ENCODE results near the gene EEPD1. TPM values are rescaled to one million over a fixed set of nuclear protein-coding genes. Genes with fewer than 3 reads are reported as not detected.
"Not testable (repeated sequence)": the region's sequence is repeated elsewhere in the genome, so short reads cannot be mapped to it uniquely, and the experiment has no call there.

Gene EEPD1
- total RNA-seq (2014; rRNA removed; shearing (Covaris generic)) = 0.84 and 0.93 TPM in 2 replicates

DNA sequence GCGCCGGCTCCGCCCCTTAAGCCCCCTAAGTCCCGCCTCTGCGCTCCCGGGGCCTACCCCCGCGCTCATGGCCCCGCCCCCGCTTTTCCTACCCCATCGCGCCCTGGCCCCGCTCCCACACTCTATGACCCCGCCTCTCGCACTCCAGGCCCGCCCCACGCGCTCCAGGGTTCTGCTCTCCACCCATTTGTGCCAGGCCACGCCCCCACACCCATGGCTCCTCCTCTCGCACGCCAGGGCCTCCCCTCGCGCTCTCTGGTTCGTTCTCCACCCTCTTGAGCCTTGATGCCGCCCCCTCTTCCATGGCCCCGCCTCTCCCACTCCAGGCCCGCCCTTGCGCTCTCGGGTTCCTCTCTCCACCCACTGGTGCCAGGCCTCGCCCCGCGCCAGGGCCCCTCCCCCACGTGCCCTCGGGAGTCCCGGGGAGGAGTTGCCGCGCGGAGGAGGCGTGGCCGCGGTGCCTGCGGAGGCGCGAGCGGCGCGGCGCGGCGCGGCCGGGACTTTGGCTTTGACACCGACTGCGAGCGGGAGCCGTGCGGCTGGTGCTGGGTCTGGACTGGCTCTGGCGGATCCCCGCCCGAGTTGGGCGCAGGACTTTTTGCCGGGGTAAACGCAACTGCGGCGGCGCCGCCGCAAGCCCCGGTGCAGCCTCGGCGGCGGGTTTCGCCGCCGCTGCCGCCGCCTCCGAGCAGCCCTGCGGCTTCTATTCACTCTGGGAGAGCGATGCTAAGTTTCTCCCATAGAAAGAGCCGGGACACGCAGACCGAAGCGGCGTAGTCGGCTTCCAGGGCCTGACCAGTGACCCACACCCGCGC, at the start of gene EEPD1:
TSS of gene EEPD1 (plus strand) at position 499 of the 815 bp plus-strand sequence. CDS start 1,071 bp downstream, outside the sequence.
- Histone ChIP-seq H3K27ac (no peak within 1 kb of the TSS), H3K4me1 (0 out of 2 replicates have a peak, but pooled peaks cover 2% of the 10 kb centered on the region), H3K36me3 (no peaks in the 10 kb centered on the region), H3K9me3 (replicated peaks) (no peaks in the 10 kb centered on the region), H3K4me3 (peak within 1 kb of the TSS; percentile 65), H3K27me3 (no peaks in the 10 kb centered on the region)
- DNase-seq = peak; percentile 99 to 100

DNA sequence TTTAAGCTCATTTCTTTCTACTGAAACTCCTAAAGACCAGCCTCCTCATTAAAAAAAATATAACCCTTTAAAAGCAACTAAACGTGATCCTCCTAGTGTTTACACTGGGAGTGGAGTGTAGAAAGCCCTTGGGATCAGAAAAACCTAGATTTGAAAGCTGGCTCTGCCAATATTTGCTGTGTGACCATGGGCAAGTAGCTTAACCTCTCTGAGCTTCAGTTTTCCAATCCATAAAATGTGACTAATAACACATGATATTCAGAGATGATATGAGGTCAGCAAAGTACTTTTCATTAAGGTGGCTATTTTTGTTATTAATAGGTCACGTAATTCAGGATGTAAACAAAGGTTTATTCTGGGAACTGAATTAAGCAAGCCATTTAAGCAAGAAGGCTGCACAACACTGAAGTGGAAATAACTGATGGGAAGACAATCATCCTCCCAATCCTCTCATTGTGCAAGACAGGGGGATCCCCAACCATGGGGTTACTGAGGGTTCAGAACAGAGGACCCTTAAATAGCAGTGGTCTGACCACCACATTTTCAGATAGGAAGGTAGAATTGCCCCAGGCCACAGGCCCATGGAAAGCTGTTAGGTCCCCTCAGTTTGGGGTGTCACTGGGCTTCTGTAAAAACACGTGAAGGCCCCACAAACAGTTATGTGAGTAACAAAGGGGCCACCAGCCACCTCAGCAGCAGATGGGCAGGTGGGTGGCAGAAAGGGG, 49.1 kb upstream of the EEPD1 start:
- Histone ChIP-seq H3K4me3 (no peak overlapping the region), H3K27me3 (no peaks in the 10 kb centered on the region), H3K27ac (no peak overlapping the region), H3K4me1 (no peaks in the 10 kb centered on the region), H3K9me3 (replicated peaks) (no peaks in the 10 kb centered on the region), H3K36me3 (no peaks in the 10 kb centered on the region)
- DNase-seq = no peak

DNA sequence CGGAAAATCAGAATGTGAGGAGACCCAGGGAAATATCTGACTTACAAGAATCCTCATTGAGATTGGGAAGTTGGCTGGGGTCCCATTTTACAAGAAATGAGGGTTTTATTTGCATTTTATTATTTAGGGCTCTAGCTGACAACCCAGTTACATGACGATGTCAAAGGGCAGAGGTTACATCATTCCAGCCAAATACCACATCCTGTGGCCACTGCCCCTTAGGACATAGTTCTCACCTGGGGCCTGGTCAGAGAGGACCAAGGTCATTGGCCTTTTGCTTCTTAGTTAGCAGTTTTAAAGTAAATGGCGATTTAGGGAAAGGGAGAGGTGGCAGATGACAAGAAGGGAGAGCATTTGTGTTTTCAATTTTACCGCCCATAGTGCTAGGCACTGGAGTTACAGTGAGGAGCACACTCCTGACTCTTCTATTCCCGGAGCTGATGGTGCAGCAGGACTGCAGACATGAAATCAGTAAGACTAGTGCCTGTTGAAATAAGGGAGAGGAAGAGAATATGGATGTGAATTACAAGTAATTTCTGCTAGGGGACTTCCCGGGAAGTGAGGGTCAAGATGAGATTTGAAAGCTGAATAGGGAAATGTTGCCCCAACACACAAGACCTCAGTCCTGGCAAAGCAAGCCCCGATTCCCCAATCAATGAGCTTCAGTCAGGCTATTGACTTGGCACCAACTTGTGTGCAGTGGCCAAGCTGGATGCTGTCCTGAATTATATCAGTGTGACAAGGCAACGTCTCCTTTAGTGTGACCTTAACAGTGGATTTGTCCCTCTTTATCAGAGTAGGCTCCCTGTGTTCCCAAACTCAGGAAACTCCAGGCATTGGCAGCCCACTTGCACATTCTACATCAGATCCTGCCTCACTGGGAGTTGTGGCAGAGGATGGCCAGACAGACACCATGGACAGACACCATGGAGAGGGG, 45.8 kb upstream of the EEPD1 start:
- H3K4me1 ChIP-seq; H3K4me3 ChIP-seq; H3K27ac ChIP-seq; DNase-seq; H3K9me3 ChIP-seq (replicated peaks); H3K27me3 ChIP-seq; H3K36me3 ChIP-seq: not testable (repeated sequence)

DNA sequence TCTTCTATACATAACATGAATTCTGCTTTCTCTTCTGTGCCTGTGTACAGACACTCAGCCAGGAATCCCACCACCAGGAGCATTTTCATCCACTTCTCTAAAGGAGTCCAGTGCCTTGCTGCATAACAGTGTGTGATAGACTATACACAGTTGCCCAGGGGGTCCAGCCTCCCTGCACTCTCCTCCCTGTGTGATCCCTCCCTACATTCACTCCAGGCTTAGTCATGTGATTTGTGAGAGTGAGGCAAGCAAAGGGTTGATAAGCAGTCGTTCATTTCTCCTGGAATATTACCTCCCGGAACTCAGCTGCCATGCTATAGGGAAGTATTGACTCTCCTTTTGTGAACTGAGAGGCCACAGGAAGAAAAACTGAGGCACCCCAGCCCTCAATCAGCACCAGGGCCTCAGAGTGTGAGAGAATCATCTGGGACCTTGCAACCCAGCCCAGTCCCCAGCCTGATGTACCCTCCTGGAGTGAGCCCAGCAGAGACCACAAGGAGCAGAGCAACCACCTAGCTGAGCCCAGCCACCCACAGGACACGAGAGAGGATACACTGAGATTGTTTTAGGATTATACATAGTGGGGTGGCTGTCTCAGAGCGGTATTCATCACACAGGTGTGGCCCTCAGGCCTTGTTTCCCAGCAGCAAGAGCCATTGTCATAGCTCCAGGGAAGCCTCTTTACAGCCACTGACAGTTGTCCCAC, 45.0 kb upstream of the EEPD1 start:
- H3K27ac ChIP-seq = no peak overlapping the region
- H3K36me3 ChIP-seq = no peaks in the 10 kb centered on the region
- no peaks in the 10 kb centered on the region for H3K4me1 ChIP-seq
- H3K27me3 ChIP-seq = no peaks in the 10 kb centered on the region
- no peak overlapping the region for H3K4me3 ChIP-seq
- no peak for DNase-seq
- H3K9me3 ChIP-seq (replicated peaks) = no peaks in the 10 kb centered on the region

DNA sequence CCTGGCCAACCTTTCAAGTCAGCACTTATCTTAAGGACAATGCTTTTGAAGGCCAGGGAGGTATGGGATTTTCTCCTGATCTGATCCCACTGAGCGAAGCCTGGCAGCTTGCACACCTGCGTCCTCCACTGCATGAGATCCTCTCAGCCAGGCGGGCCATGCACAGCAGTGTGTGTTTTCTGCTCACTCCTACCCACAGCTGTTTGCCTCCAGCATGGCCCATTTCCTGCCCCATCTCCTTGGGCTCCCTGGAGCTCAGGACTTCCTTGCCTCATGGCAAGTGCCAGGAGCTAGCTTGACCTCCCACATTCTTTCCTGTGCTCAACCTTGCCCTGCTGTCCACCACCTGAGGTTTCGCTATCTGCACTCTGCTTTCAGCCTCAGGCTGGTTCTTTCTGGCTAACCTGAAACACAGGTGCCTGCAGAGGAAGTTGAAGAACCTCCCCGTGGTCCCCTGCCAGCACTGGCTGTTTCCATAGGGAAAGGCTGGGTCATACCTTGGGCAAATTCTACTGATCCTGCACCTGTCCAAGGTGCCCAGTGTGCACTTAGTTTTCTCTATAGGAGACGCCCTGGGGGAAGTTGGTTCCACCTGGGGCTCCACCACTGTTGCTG, 43.9 kb upstream of the EEPD1 start:
- no peak for DNase-seq
- Histone ChIP-seq H3K4me1 (no peaks in the 10 kb centered on the region), H3K36me3 (no peaks in the 10 kb centered on the region), H3K27me3 (no peaks in the 10 kb centered on the region), H3K4me3 (no peak overlapping the region), H3K27ac (no peak overlapping the region), H3K9me3 (replicated peaks) (no peaks in the 10 kb centered on the region)

DNA sequence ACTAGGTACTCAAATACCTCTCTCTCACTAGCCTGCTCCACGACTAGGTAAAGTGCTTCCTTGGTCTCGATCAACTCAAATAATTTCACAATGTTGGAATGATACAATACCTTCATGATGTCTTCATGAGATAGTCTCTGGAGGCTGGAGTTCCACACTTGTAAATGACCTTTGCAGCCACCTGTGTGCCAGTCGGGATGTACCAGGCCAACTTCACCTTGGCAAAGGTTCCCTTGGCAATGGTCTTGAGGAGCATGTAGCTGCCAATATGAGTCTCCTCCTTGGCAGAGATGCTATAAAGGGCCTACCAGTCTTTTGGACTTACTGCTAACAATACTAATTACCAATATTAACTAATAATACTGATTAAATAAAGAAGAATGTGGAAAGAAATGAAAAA, 42.5 kb upstream of the EEPD1 start:
- no peak for DNase-seq
- no peak overlapping the region for H3K4me3 ChIP-seq
- no peaks in the 10 kb centered on the region for H3K36me3 ChIP-seq
- H3K4me1 ChIP-seq = no peaks in the 10 kb centered on the region
- no peak overlapping the region for H3K27ac ChIP-seq
- H3K9me3 ChIP-seq (replicated peaks) = no peaks in the 10 kb centered on the region
- peaks cover 4% of the 10 kb centered on the region; the same call in 1 of the 2 replicates for H3K27me3 ChIP-seq

DNA sequence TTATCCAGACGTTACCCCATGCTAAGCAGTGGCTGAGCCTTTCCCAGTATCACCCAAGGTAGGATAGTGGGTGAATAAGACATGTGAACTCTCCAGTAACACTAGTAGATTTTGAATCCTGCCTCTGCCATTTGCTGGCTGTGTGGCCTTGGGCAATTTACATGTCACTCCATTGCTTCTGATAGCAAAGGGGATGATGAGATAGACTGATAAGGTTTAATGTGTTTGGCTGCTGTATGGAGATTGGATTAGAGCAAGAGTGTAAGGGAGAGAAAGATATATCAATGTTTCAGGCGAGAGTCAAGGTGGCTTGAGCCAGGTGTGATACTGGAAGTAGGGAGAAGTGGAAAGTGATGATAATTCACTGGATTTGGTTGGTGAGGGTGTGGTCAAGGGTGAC, 40.1 kb upstream of the EEPD1 start:
- Histone ChIP-seq H3K36me3 (no peaks in the 10 kb centered on the region), H3K4me3 (no peak overlapping the region), H3K27me3 (peaks cover 8% of the 10 kb centered on the region; the same call in 1 of the 2 replicates), H3K4me1 (no peaks in the 10 kb centered on the region), H3K27ac (no peak overlapping the region), H3K9me3 (replicated peaks) (no peaks in the 10 kb centered on the region)
- DNase-seq = no peak

DNA sequence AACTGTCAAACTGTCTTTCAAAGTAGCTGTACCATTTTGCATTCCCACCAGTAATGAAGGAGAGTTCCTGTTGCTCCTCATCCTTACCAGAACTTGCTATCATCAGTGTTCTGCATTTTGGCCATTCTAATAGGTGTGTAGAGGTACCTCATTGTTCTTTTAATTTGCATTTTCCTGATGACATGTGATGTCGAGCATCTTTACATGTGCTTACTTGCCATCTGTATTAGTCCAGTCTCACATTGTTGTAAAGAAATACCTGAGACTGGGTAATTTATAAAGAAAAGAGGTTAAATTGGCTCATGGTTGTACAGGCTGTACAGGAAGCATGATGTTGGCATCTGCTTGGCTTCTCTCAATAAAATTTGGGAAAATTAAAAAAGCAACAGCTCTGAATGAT, 38.7 kb upstream of the EEPD1 start:
- H3K4me3 ChIP-seq = no peak overlapping the region
- DNase-seq = no peak
- H3K9me3 ChIP-seq (replicated peaks) = no peaks in the 10 kb centered on the region
- no peaks in the 10 kb centered on the region for H3K36me3 ChIP-seq
- H3K27me3 ChIP-seq = peaks cover 8% of the 10 kb centered on the region; the same call in 1 of the 2 replicates
- H3K27ac ChIP-seq = no peak overlapping the region
- no peaks in the 10 kb centered on the region for H3K4me1 ChIP-seq

DNA sequence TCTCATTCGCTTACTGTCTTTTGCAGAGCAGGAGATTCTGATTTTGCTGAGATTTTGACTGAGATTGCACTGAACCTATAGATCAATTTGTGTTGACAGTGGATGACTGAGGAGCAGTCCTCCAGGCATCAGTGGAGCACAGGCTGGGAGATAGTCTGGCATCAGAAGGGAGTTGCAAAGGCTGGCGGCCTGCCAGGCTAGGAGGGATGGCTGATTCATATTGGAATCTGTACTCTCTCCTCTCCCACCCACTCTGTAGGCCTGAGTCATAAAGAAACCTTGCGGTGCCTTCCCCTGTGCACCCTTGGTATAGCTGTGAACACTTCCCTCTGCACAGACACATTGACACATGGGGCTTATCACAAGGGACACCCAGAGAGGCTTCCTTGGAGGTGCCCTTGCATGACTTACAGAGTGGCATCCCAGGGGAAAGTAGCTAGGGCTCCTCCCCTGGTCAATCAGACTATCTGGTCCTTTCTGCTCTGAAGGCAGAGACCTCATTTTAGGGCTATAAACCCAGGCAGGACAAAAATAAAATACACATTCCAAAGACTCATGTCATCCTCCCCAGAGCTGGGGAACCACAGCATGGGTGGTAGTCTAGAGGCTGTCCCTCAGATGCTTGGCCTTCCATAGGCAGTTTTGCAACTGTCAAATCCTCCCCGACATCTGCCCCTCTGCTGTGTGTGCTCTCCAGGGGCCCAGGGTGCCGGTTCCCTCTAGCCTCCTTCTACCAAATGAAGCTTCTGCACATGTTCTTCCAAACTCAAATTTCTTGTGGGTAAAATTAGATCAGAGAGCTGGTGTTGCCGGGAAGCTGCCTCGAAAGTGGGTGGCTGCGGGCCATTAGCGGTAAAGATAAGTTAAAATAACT, 37.4 kb upstream of the EEPD1 start:
- Histone ChIP-seq H3K36me3 (no peaks in the 10 kb centered on the region), H3K27me3 (peaks cover 8% of the 10 kb centered on the region; the same call in 1 of the 2 replicates), H3K4me1 (no peaks in the 10 kb centered on the region), H3K9me3 (replicated peaks) (no peaks in the 10 kb centered on the region), H3K4me3 (no peak overlapping the region), H3K27ac (no peak overlapping the region)
- DNase-seq = peak; percentile 42 to 53

DNA sequence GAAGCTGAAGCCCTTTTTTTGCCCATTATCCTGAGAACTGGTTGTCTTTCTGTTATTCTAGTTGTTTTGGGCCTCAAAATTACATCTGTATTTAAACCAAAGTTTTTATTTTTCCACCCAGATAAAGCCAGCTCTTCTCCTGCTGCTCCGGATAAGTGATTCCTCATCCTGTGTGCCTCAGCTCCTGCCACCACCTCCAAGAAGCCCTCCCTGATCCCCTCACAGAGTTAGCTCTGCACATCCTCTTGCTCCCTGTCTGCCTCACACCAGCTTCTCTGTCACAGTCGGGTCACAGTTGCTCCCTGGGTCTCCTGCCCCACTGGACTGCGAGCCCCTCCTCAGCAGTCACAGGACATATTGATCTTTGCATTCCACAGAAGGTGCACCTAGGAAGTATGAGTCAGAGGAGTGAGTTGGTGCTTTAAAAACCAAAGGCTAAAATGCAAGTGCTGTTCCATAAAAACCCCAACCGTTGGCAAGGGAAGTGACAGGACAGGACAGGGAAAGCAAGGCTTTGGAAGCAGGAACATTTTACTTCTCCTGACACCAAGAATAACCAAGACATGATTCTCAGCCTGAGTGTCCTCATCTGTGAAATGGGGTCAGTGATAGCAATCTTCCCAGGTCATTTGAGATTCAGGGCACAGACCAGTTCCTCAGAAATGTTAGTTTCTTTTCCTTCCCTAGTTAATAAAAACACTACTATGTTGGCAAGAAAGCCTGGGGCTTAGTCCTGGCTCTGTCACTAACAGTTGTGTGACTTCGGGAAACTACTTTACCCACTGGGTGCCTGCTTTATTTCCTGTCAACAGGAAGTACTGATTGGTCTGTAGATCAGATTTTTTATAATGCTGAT, 36.5 kb upstream of the EEPD1 start:
- Histone ChIP-seq H3K9me3 (replicated peaks) (no peaks in the 10 kb centered on the region), H3K36me3 (no peaks in the 10 kb centered on the region), H3K27ac (no peak overlapping the region), H3K4me3 (no peak overlapping the region), H3K4me1 (no peaks in the 10 kb centered on the region), H3K27me3 (peaks cover 8% of the 10 kb centered on the region; the same call in 1 of the 2 replicates)
- DNase-seq = no peak

DNA sequence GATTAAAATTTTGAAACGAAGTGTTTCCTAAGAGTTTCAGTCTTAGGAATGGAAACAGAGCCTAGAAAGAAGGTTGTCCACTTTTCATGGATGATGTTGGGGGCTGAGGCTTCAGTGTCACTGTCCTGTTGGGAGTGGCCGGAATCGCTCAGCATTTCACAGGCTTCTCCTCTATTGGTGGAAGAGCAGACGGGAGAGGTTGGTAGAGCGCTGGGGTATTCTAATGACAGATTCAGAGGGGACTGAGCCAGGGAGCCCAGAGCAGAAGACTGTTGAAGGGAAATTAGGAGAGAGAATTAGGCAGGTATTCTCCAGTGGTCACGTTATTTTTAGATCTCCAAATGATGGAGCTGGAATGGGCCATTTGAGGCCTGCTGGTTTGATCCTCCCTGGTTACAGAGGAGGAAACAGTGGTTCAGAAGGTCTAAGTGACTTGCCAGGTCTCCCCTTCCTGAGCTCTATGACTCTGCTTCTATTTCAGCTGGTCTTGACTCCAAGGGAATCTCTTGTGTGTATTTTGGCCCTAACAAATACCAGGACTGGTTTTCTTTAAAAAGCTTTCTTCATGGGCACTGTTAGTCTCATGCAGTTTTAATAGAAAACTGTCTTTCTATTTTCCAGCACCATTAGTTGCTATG, 35.7 kb upstream of the EEPD1 start:
- Histone ChIP-seq H3K4me1 (no peaks in the 10 kb centered on the region), H3K36me3 (no peaks in the 10 kb centered on the region), H3K9me3 (replicated peaks) (no peaks in the 10 kb centered on the region), H3K27me3 (peaks cover 8% of the 10 kb centered on the region; the same call in 1 of the 2 replicates), H3K27ac (no peak overlapping the region), H3K4me3 (no peak overlapping the region)
- DNase-seq = no peak

DNA sequence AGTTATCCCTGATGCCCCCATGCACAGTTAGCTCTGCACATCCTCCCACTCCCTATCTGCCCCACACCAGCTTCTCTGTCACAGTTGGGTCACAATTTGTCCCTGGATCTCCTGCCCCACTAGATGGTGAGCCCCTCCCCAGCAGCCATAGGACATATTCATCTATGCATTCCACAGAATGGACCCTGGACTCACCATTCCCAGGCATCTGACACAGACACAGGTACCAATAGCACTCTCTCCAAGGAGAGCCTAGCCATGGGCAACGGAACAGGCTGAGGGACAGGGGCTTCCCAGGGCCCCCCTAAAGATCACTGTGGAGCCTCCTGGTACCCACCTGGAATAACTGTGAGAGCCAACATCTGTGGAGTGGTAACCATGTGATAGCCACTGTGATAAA, 34.7 kb upstream of the EEPD1 start:
- H3K36me3 ChIP-seq = no peaks in the 10 kb centered on the region

More for the DNA sequence above, 34.7 kb upstream of the EEPD1 start:
- Histone ChIP-seq H3K9me3 (replicated peaks) (no peaks in the 10 kb centered on the region), H3K27me3 (peaks cover 8% of the 10 kb centered on the region; the same call in 1 of the 2 replicates), H3K4me1 (no peaks in the 10 kb centered on the region), H3K27ac (no peak overlapping the region), H3K4me3 (no peak overlapping the region)
- DNase-seq = no peak
